H1 (cell line): ENCODE results near the gene PML. TPM values are rescaled to one million over a fixed set of nuclear protein-coding genes. Genes with fewer than 3 reads are reported as not detected.

Experiments used
- EP300 ChIP-seq, 2 experiments: IDR thresholded peaks; 1 replicate in 1 of 2; 2 replicates in 1 of 2; pipeline ENCODE4 v1.6.1; 2011 to 2012; ENCODE audit warnings: low read depth in 2 of 2, low read length in 2 of 2, mild to moderate bottlenecking in 2 of 2, borderline replicate concordance in 1 of 2, inconsistent platforms in 1 of 2, moderate library complexity in 1 of 2
- POU5F1 ChIP-seq: IDR thresholded peaks from 2 replicates; pipeline ENCODE4 v1.6.1; 2011; ENCODE audit warnings: low read depth, mild to moderate bottlenecking, low read length, moderate library complexity
- SIX5 ChIP-seq: IDR thresholded peaks from 2 replicates; pipeline ENCODE4 v1.6.1; 2011; ENCODE audit warnings: mild to moderate bottlenecking, low read depth, low read length
- SUZ12 ChIP-seq: fragments of 200-600 bp; sonication (generic); IDR thresholded peaks from 2 replicates; pipeline ENCODE4 v1.6.1; 2012; ENCODE audit warnings: mild to moderate bottlenecking, inconsistent platforms, low read length, moderate library complexity, mixed read lengths
- polyA plus RNA-seq, 7 experiments: library from polyadenylated mRNA; depleted of rRNA in 3 of 7; stranded (reverse) in 5 of 7; unstranded in 2 of 7; fragments of >200 nt in 5 of 7; fragments of 200-250 nt in 2 of 7; gene quantifications; 1 replicate in 5 of 7; 2 replicates in 1 of 7; 4 replicates in 1 of 7; pipeline versions ENCODE4 v1.2.1 to v1.2.3, GENCODE V29; 2011 to 2013; ENCODE audit warnings: missing spikeins in 2 of 7, mixed read lengths in 2 of 7
- total RNA-seq: library from RNA; stranded (reverse); fragmentation: NEBNext Ultra II Directional; extraction: Animal tissue kit (Norgen Biotek cat#: 25700); gene quantifications from 2 replicates; pipeline ENCODE4 v1.2.1, GENCODE V29; 2021
- TF ChIP-seq, protein P1 (sequence below), 3 experiments: IDR thresholded peaks; 1 replicate in 2 of 3; 2 replicates in 1 of 3; pipeline versions ENCODE4 v1.5.1 to v1.6.1; 2011; ENCODE audit warnings: low read length in 3 of 3, mild to moderate bottlenecking in 3 of 3, inconsistent platforms in 2 of 3, low read depth in 1 of 3, moderate library complexity in 1 of 3; ENCODE audit not compliant: insufficient read depth in 1 of 3; ENCODE audit errors: control extremely low read depth in 1 of 3

PML gene
- total and polyA plus RNA-seq, 2 of the 8 experiments (the other 6 are each of a cell fraction or from before 2014, with no cell fraction given), result 14.9 to 30.3 TPM

GRCh38 chr15:73965758-73966113 is 28.8 kb upstream of the PML start (continued):
- TF ChIP-seq, protein P1, sequence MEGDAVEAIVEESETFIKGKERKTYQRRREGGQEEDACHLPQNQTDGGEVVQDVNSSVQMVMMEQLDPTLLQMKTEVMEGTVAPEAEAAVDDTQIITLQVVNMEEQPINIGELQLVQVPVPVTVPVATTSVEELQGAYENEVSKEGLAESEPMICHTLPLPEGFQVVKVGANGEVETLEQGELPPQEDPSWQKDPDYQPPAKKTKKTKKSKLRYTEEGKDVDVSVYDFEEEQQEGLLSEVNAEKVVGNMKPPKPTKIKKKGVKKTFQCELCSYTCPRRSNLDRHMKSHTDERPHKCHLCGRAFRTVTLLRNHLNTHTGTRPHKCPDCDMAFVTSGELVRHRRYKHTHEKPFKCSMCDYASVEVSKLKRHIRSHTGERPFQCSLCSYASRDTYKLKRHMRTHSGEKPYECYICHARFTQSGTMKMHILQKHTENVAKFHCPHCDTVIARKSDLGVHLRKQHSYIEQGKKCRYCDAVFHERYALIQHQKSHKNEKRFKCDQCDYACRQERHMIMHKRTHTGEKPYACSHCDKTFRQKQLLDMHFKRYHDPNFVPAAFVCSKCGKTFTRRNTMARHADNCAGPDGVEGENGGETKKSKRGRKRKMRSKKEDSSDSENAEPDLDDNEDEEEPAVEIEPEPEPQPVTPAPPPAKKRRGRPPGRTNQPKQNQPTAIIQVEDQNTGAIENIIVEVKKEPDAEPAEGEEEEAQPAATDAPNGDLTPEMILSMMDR (IDR thresholded peaks at IDR 0.05; ENCODE audit: control extremely low read depth in 1 of 3, insufficient read depth in 1 of 3, low read depth in 1 of 3, low read length in 3 of 3), result no peak
- TF ChIP-seq SIX5, result no peak
- no peak for TF ChIP-seq SUZ12
- TF ChIP-seq POU5F1, result no peak
- no peak for TF ChIP-seq EP300 (IDR thresholded peaks at IDR 0.05; ENCODE audit: borderline replicate concordance in 1 of 2, low read depth in 2 of 2, low read length in 2 of 2)
